ENCODE measurements around the gene OR6J1. TPM values are rescaled to one million over a fixed set of nuclear protein-coding genes. Genes with fewer than 3 reads are reported as not detected.

OR6J1 gene
- total and polyA plus RNA-seq, 10 of the 15 experiments (the other 5 are each of a cell fraction or from before 2014, with no cell fraction given): not detected

DNA sequence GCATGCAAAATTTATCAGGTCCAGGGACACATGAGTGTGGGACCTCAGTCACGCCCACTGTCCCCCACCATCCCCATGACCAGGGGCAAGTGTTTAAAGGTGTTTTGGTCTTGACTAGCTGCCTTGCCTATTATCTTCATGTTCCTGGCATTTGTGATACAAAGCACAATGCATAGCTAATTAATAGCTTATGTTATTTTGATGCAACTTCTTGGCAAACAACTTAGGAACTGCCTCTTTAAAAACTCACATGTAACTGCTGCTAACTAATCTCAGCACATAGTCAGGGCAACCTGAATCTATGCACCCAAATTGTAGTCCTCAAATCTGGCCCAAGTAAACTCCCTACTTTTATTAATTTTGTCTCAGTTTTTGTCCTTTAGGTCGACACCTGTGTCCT is 7.4 kb upstream of the OR6J1 start:
- Histone ChIP-seq H2AFZ (ENCODE audit: control insufficient read depth, low read depth, low read length) (no peak overlapping the region), H3K27ac (ENCODE audit: control insufficient read depth, insufficient read depth) (no peak overlapping the region), H3K79me2 (ENCODE audit: control insufficient read depth, insufficient read depth, low read length) (no peaks in the 10 kb centered on the region), H3K9ac (ENCODE audit: control insufficient read depth, insufficient read depth, low read length) (no peak overlapping the region), H3K36me3 (ENCODE audit: control insufficient read depth in 2 of 2, insufficient read depth in 2 of 2, low read length in 1 of 2) (no peaks in the 10 kb centered on the region), H3K4me3 (no peak overlapping the region), H3K4me2 (ENCODE audit: control insufficient read depth, insufficient read depth) (no peak overlapping the region), H3K4me1 (ENCODE audit: control insufficient read depth, insufficient read depth, low read length) (no peaks in the 10 kb centered on the region), H3K27me3 (replicated peaks in 1 of 2; ENCODE audit: control insufficient read depth in 2 of 2, insufficient read depth in 2 of 2, low read length in 1 of 2) (no peaks in the 10 kb centered on the region), H4K20me1 (ENCODE audit: control insufficient read depth, insufficient read depth) (no peaks in the 10 kb centered on the region), H3K9me3 (replicated peaks; ENCODE audit: control insufficient read depth, insufficient read depth, low read length) (no peaks in the 10 kb centered on the region)
- RAD21 ChIA-PET (ENCODE audit: unreplicated experiment): interaction anchor here (1.0 to 3.9 kb wide), 9 partner anchors 8 to 332 kb away, joined by 3 to 116 read pairs (median 4); partner anchors contain the start of genes ABHD4 and DAD1
- POLR2A ChIA-PET: interaction anchor here (1.2 to 1.9 kb wide), 2 partner anchors 93 to 129 kb away, joined by 3 to 5 read pairs; no protein-coding TSS in a partner anchor
- CTCF ChIA-PET: interaction anchor here (0.7 to 9.9 kb wide), 17 partner anchors 8 to 267 kb away, joined by 3 to 206 read pairs (median 4); no protein-coding TSS in a partner anchor
- BruUV-seq (replicated peaks): no TSS peak
- intact Hi-C loops (cut with micrococcal nuclease; ENCODE audit: unreplicated experiment) (loop anchor here (5.0 to 10.0 kb wide), 3 partner anchors 64 to 337 kb away; partner anchors contain the start of gene DAD1), in situ Hi-C loops (cut with MboI) (loop anchor here (5.0 kb wide), 2 partner anchors 79 to 269 kb away; no protein-coding TSS in a partner anchor)
- TF ChIP-seq FOXM1 (IDR thresholded peaks at IDR 0.05; ENCODE audit: low read depth, low read length): no peak
- no peak for TF ChIP-seq CBX5 (IDR thresholded peaks at IDR 0.05; ENCODE audit: low read depth)
- TF ChIP-seq PML (IDR thresholded peaks at IDR 0.05; ENCODE audit: low read length): no peak
- TF ChIP-seq E2F8 (IDR thresholded peaks at IDR 0.05; ENCODE audit: low read depth, partially characterized antibody): no peak
- no peak for TF ChIP-seq RAD21 (IDR thresholded peaks at IDR 0.05; ENCODE audit: insufficient read depth, low read depth, low read length)
- no peak for TF ChIP-seq USF1 (IDR thresholded peaks at IDR 0.05; ENCODE audit: borderline replicate concordance, extremely low read length, insufficient read depth, low read depth, low read length)
- TF ChIP-seq HSF1 (IDR thresholded peaks at IDR 0.05; ENCODE audit: low read depth, low read length): no peak
- no peak for TF ChIP-seq SREBF2 (IDR thresholded peaks at IDR 0.05; ENCODE audit: low read length)
- no peak for TF ChIP-seq TAF1 (IDR thresholded peaks at IDR 0.05; ENCODE audit: borderline replicate concordance, low read depth, low read length)
- TF ChIP-seq MYC (IDR thresholded peaks at IDR 0.05; ENCODE audit: insufficient read depth, insufficient read length, insufficient replicate concordance, low read length, severe bottlenecking): no peak
- TF ChIP-seq SUZ12 (IDR thresholded peaks at IDR 0.05; ENCODE audit: unreplicated experiment): no peak
- TF ChIP-seq POLR2AphosphoS5 (IDR thresholded peaks at IDR 0.05; ENCODE audit: low read length): no peak
- TF ChIP-seq RCOR1 (conservative IDR thresholded peaks at IDR 0.05; ENCODE audit: low read depth, low read length): no peak
- no peak for TF ChIP-seq NFXL1 (IDR thresholded peaks at IDR 0.05; ENCODE audit: borderline replicate concordance)
- TF ChIP-seq ZNF24 (IDR thresholded peaks at IDR 0.05): no peak
- no peak for TF ChIP-seq SP1 (IDR thresholded peaks at IDR 0.05; ENCODE audit: low read depth, low read length)
- 21% methylated on average over 2 of the region's 2 CpGs for WGBS (ENCODE audit: insufficient coverage, insufficient replicate concordance, low lambda C conversion rate, missing lambda C conversion rate)
- SMC1A ChIA-PET (ENCODE audit: uncharacterized antibody, unreplicated experiment): interaction anchor here (0.9 to 4.9 kb wide), 9 partner anchors 8 to 336 kb away, joined by 3 to 113 read pairs (median 4); no protein-coding TSS in a partner anchor
- FAIRE-seq (peak; percentile 56), DNase-seq (ENCODE audit: low read depth, low spot score) (no peak), ATAC-seq (no peak)
